Keratinocyte (primary cell): ENCODE measurements around the gene FNDC3B.

Experiments used
- CTCF ChIP-seq, 3 experiments: IDR thresholded peaks in 1 of 3; conservative IDR thresholded peaks in 1 of 3; optimal IDR thresholded peaks in 1 of 3; 2 replicates in 2 of 3; 3 replicates in 1 of 3; pipeline versions ENCODE3 to v1.5.1; 2011; ENCODE audit warnings: low read length in 3 of 3, mild to moderate bottlenecking in 3 of 3, moderate library complexity in 2 of 3, control low read depth in 1 of 3, inconsistent platforms in 1 of 3; ENCODE audit not compliant: insufficient read depth in 2 of 3; ENCODE audit errors: extremely low read depth in 1 of 3
- EZH2 ChIP-seq: IDR thresholded peaks from one replicate; pipeline ENCODE4 v1.6.1; 2012; ENCODE audit warnings: inconsistent platforms, mild to moderate bottlenecking, low read length, moderate library complexity

GRCh38 chr3:172184106-172184822, 144.9 kb downstream of the FNDC3B start:
- TF ChIP-seq CTCF (optimal IDR thresholded peaks at IDR 0.05 in 1 of 3, IDR thresholded peaks at IDR 0.05 in 1 of 3, conservative IDR thresholded peaks at IDR 0.05 in 1 of 3; ENCODE audit: extremely low read depth in 1 of 3, insufficient read depth in 2 of 3, low read length in 3 of 3) (no peak), EZH2 (no peak)
